H1 (cell line): ENCODE measurements around the gene SMARCAL1. TPM values are rescaled to one million over a fixed set of nuclear protein-coding genes. Genes with fewer than 3 reads are reported as not detected.

ENCODE experiments used
- CTBP2 ChIP-seq: IDR thresholded peaks from 2 replicates; pipeline ENCODE4 v1.7.0; 2011; ENCODE audit warnings: borderline replicate concordance, mild to moderate bottlenecking, moderate library complexity, mixed read lengths, low read length; ENCODE audit not compliant: insufficient read depth, insufficient read length
- GTF2F1 ChIP-seq: IDR thresholded peaks from 2 replicates; pipeline ENCODE4 v1.6.1; 2012; ENCODE audit warnings: low read depth, low read length, improper control_type of control experiment, borderline replicate concordance
- polyA plus RNA-seq, 7 experiments: library from polyadenylated mRNA; depleted of rRNA in 3 of 7; stranded (reverse) in 5 of 7; unstranded in 2 of 7; fragments of >200 nt in 5 of 7; fragments of 200-250 nt in 2 of 7; gene quantifications; 1 replicate in 5 of 7; 2 replicates in 1 of 7; 4 replicates in 1 of 7; pipeline versions ENCODE4 v1.2.1 to v1.2.3, GENCODE V29; 2011 to 2013; ENCODE audit warnings: missing spikeins in 2 of 7, mixed read lengths in 2 of 7
- total RNA-seq: library from RNA; stranded (reverse); fragmentation: NEBNext Ultra II Directional; extraction: Animal tissue kit (Norgen Biotek cat#: 25700); gene quantifications from 2 replicates; pipeline ENCODE4 v1.2.1, GENCODE V29; 2021
- TF ChIP-seq, protein P1 (sequence below): fragments of 300-600 bp; sonication (generic); IDR thresholded peaks from 2 replicates; pipeline ENCODE4 v1.7.1; 2012; ENCODE audit warnings: low read length, moderate library complexity, mild to moderate bottlenecking, inconsistent platforms; ENCODE audit not compliant: insufficient replicate concordance

Gene SMARCAL1
- total and polyA plus RNA-seq, 2 of the 8 experiments (the other 6 are each of a cell fraction or from before 2014, with no cell fraction given) = 17.6 to 17.9 TPM

DNA sequence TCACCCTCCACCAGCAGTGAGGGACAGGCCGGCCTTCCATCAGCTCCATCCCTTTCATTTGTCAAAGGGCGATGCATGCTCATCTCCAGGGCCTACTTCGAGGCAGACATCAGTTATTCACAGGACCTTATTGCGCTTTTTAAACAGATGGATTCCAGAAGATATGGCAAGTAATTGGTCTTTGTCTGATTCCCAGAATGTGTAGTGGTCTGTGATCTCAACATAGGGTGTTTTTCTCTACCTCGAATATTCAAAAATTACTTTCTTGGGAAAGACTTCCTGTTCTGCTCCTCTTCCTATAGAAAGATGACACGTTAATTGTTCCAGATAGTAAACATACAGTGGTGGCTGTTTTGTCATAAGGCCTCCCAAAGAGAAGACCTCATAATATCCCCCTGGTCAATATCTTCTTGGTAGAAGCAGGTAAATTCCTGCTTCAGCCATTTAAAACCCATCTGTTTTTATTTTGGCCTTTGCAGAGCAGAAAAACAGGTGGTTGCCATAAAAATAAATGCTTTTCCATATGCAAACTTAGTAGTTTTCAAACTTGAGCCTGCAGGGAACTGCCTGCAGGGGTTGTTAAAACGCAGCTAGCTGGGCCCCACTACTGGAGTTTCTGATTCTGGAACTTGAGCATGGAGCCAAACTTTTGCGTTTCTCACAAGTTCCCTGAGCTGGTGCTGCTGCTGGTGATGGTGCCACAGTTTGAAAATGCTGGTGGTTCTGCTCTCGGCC lies 8.2 kb downstream of the SMARCAL1 start (continued):
- TF ChIP-seq, protein P1, sequence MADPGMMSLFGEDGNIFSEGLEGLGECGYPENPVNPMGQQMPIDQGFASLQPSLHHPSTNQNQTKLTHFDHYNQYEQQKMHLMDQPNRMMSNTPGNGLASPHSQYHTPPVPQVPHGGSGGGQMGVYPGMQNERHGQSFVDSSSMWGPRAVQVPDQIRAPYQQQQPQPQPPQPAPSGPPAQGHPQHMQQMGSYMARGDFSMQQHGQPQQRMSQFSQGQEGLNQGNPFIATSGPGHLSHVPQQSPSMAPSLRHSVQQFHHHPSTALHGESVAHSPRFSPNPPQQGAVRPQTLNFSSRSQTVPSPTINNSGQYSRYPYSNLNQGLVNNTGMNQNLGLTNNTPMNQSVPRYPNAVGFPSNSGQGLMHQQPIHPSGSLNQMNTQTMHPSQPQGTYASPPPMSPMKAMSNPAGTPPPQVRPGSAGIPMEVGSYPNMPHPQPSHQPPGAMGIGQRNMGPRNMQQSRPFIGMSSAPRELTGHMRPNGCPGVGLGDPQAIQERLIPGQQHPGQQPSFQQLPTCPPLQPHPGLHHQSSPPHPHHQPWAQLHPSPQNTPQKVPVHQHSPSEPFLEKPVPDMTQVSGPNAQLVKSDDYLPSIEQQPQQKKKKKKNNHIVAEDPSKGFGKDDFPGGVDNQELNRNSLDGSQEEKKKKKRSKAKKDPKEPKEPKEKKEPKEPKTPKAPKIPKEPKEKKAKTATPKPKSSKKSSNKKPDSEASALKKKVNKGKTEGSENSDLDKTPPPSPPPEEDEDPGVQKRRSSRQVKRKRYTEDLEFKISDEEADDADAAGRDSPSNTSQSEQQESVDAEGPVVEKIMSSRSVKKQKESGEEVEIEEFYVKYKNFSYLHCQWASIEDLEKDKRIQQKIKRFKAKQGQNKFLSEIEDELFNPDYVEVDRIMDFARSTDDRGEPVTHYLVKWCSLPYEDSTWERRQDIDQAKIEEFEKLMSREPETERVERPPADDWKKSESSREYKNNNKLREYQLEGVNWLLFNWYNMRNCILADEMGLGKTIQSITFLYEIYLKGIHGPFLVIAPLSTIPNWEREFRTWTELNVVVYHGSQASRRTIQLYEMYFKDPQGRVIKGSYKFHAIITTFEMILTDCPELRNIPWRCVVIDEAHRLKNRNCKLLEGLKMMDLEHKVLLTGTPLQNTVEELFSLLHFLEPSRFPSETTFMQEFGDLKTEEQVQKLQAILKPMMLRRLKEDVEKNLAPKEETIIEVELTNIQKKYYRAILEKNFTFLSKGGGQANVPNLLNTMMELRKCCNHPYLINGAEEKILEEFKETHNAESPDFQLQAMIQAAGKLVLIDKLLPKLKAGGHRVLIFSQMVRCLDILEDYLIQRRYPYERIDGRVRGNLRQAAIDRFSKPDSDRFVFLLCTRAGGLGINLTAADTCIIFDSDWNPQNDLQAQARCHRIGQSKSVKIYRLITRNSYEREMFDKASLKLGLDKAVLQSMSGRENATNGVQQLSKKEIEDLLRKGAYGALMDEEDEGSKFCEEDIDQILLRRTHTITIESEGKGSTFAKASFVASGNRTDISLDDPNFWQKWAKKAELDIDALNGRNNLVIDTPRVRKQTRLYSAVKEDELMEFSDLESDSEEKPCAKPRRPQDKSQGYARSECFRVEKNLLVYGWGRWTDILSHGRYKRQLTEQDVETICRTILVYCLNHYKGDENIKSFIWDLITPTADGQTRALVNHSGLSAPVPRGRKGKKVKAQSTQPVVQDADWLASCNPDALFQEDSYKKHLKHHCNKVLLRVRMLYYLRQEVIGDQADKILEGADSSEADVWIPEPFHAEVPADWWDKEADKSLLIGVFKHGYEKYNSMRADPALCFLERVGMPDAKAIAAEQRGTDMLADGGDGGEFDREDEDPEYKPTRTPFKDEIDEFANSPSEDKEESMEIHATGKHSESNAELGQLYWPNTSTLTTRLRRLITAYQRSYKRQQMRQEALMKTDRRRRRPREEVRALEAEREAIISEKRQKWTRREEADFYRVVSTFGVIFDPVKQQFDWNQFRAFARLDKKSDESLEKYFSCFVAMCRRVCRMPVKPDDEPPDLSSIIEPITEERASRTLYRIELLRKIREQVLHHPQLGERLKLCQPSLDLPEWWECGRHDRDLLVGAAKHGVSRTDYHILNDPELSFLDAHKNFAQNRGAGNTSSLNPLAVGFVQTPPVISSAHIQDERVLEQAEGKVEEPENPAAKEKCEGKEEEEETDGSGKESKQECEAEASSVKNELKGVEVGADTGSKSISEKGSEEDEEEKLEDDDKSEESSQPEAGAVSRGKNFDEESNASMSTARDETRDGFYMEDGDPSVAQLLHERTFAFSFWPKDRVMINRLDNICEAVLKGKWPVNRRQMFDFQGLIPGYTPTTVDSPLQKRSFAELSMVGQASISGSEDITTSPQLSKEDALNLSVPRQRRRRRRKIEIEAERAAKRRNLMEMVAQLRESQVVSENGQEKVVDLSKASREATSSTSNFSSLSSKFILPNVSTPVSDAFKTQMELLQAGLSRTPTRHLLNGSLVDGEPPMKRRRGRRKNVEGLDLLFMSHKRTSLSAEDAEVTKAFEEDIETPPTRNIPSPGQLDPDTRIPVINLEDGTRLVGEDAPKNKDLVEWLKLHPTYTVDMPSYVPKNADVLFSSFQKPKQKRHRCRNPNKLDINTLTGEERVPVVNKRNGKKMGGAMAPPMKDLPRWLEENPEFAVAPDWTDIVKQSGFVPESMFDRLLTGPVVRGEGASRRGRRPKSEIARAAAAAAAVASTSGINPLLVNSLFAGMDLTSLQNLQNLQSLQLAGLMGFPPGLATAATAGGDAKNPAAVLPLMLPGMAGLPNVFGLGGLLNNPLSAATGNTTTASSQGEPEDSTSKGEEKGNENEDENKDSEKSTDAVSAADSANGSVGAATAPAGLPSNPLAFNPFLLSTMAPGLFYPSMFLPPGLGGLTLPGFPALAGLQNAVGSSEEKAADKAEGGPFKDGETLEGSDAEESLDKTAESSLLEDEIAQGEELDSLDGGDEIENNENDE = no peak
- TF ChIP-seq CTBP2 = no peak
- TF ChIP-seq GTF2F1 = no peak
